OCI-LY3 (cell line): Measurements from ENCODE around the gene RNF220.

ENCODE experiments used
- CTCF ChIP-seq: fragments of 200-600, 300-600 bp; sonication (generic); IDR thresholded peaks from 2 replicates; pipeline ENCODE4 v1.5.1; 2014; ENCODE audit warnings: antibody characterized with exemption, low read length, low read depth
- EZH2phosphoT487 ChIP-seq: fragments of 200-600 bp; shearing (Covaris generic); IDR thresholded peaks from 2 replicates; pipeline ENCODE4 v1.6.1; 2018; ENCODE audit warnings: antibody characterized with exemption, mixed run types, low read depth

- TF ChIP-seq EZH2phosphoT487: no peak
- TF ChIP-seq CTCF: no peak
These were observed 237.2 kb downstream of the RNF220 start for GRCh38 chr1:44642255-44642654.
